Hematopoietic multipotent progenitor cell (in vitro differentiated cells): Measurements from ENCODE around the gene KCTD2. TPM values are rescaled to one million over a fixed set of nuclear protein-coding genes. Genes with fewer than 3 reads are reported as not detected.

Experiments used
- DNase-seq, 3 donors: peaks; one replicate each; pipeline ENCODE4 v3.0.0-alpha.2; 2011 to 2015; ENCODE audit warnings: low read depth in 2 of 3, low spot score in 2 of 3
- total RNA-seq: library from RNA; depleted of rRNA; stranded (reverse); fragments of >200 nt; gene quantifications from one replicate; pipeline ENCODE4 v1.2.3, GENCODE V29; 2012

Gene KCTD2
- total RNA-seq, 1 donor, result 18.6 TPM

- DNase-seq, result no peak
These were observed 27.5 kb downstream of the KCTD2 start for GRCh38 chr17:75074532-75074931.

- no peak for DNase-seq
These were observed 28.7 kb downstream of the KCTD2 start for GRCh38 chr17:75075597-75076336.

- DNase-seq, result no peak
These were observed 30.1 kb downstream of the KCTD2 start for GRCh38 chr17:75077072-75077495.

GRCh38 chr17:75077496-75078283 lies 30.7 kb downstream of the KCTD2 start:
- peak; percentile 41 to 60 (median 59) for DNase-seq

- no peak for DNase-seq
These were observed 31.4 kb downstream of the KCTD2 start for GRCh38 chr17:75078284-75079022.

- no peak for DNase-seq
These were observed 32.0 kb downstream of the KCTD2 start for GRCh38 chr17:75079023-75079373.

- no peak for DNase-seq
These were observed 34.9 kb downstream of the KCTD2 start for GRCh38 chr17:75081611-75082540.

- DNase-seq, result no peak
These were observed 35.7 kb downstream of the KCTD2 start for GRCh38 chr17:75082683-75083082.

GRCh38 chr17:75084039-75084660 lies 37.1 kb downstream of the KCTD2 start:
- no peak for DNase-seq

- no peak for DNase-seq
These were observed 39.6 kb downstream of the KCTD2 start for GRCh38 chr17:75086496-75087181.

GRCh38 chr17:75087182-75087557 lies 40.1 kb downstream of the KCTD2 start:
- no peak for DNase-seq

GRCh38 chr17:75087558-75088453 lies 40.8 kb downstream of the KCTD2 start, which contains the start of gene SLC16A5:
Gene SLC16A5, plus strand, starts transcription at chr17:75087954. Its CDS starts 5,683 bp downstream, at chr17:75093637.
- peak in 1 of 3 donors; percentile 46 for DNase-seq

- DNase-seq, result no peak
These were observed 41.7 kb downstream of the KCTD2 start for GRCh38 chr17:75088465-75089417.

GRCh38 chr17:75090871-75091854 lies 44.1 kb downstream of the KCTD2 start:
- DNase-seq, result no peak

- DNase-seq, result no peak
These were observed 44.9 kb downstream of the KCTD2 start for GRCh38 chr17:75091855-75092327.
